A549 (cell line): ENCODE data around the gene NSUN6.

Source experiments
- CEBPB ChIP-seq, 2 experiments: fragments of >200 bp in 1 of 2; sonication (Bioruptor Twin) in 1 of 2; formaldehyde crosslinking in 1 of 2; IDR thresholded peaks; 2 replicates each; pipeline ENCODE4 v1.6.1; 2012 to 2016
- CHD2 ChIP-seq: fragments of 150-350 bp; IDR thresholded peaks from 2 replicates; pipeline ENCODE4 v1.6.1; 2014; ENCODE audit warnings: low read length; ENCODE audit not compliant: partially characterized antibody
- CTCF ChIP-seq: fragments of >200 bp; sonication (Bioruptor Twin); formaldehyde crosslinking; IDR thresholded peaks from 3 replicates; pipeline ENCODE4 v1.5.1; 2016
- EP300 ChIP-seq, 2 experiments: fragments of >200 bp; sonication (Bioruptor Twin); formaldehyde crosslinking; IDR thresholded peaks; 2 replicates in 1 of 2; 3 replicates in 1 of 2; pipeline ENCODE4 v1.6.1; 2016 to 2017
- MAX ChIP-seq: IDR thresholded peaks from 2 replicates; pipeline ENCODE4 v1.6.1; 2012
- PHF8 ChIP-seq: fragments of 200-600 bp; sonication (generic); IDR thresholded peaks from 2 replicates; pipeline ENCODE4 v1.6.1; 2016; ENCODE audit warnings: low read depth, mild to moderate bottlenecking, antibody characterized with exemption, moderate library complexity, borderline replicate concordance
- POLR2A ChIP-seq: IDR thresholded peaks from 2 replicates; pipeline ENCODE4 v1.6.1; 2012; ENCODE audit warnings: mild to moderate bottlenecking, low read length
- RFX5 ChIP-seq: fragments of 450-650 bp; IDR thresholded peaks from 2 replicates; pipeline ENCODE4 v1.7.1; 2014; ENCODE audit warnings: antibody characterized with exemption, mild to moderate bottlenecking, moderate library complexity
- RNF2 ChIP-seq: fragments of 200-600 bp; sonication (generic); IDR thresholded peaks from 2 replicates; pipeline ENCODE4 v1.6.1; 2016; ENCODE audit warnings: low read depth, mild to moderate bottlenecking, antibody characterized with exemption, moderate library complexity, borderline replicate concordance
- ZNF302 ChIP-seq: fragments of 250-450 bp; sonication (Bioruptor Pico); IDR thresholded peaks from 2 replicates; pipeline ENCODE4 v1.9.0; 2021; ENCODE audit warnings: inconsistent platforms, mild to moderate bottlenecking, moderate library complexity
- TF ChIP-seq, protein P1 (sequence below): fragments of 450-650 bp; IDR thresholded peaks from 2 replicates; pipeline ENCODE4 v1.6.1; 2014; ENCODE audit warnings: antibody characterized with exemption

GRCh38 chr10:18540195-18540594, 111.2 kb downstream of the NSUN6 start:
- TF ChIP-seq CTCF, result no peak
- no peak for TF ChIP-seq EP300 (IDR thresholded peaks at IDR 0.05)
- TF ChIP-seq PHF8, result no peak
- no peak for TF ChIP-seq POLR2A
- TF ChIP-seq MAX, result no peak
- TF ChIP-seq RFX5, result no peak
- no peak for TF ChIP-seq CHD2
- no peak for TF ChIP-seq RNF2
- TF ChIP-seq, protein P1, sequence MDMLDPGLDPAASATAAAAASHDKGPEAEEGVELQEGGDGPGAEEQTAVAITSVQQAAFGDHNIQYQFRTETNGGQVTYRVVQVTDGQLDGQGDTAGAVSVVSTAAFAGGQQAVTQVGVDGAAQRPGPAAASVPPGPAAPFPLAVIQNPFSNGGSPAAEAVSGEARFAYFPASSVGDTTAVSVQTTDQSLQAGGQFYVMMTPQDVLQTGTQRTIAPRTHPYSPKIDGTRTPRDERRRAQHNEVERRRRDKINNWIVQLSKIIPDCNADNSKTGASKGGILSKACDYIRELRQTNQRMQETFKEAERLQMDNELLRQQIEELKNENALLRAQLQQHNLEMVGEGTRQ, result no peak
- TF ChIP-seq ZNF302 (CRISPR knock-in tag), result no peak
- no peak for TF ChIP-seq CEBPB (IDR thresholded peaks at IDR 0.05)
